ENCODE results near the gene USP34.
"Not testable (repeated sequence)": the region's sequence is repeated elsewhere in the genome, so short reads cannot be mapped to it uniquely, and the experiment has no call there.

The USP34 gene

DNA sequence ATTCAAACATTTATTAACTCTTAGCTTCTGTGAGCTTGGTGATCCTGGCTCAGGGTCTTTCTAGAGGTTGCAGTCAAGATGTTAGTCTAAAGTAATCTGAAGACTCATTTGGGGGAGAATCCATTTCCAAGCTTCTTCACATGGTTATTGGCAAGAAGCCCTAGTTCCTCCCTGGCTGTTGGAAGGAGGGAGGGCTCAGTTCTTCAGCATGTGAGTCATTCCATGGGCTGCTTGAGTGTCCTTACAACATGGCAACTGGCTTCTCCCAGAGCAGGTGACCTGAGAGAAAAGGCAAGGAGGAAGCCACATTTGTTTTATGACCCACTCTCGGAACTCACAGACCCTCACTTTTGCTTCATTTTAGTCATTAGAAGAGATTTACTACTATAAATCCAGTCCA is 319.5 kb downstream of the USP34 start:
- no peak for DNase-seq (ENCODE audit: low read depth, low spot score)

DNA sequence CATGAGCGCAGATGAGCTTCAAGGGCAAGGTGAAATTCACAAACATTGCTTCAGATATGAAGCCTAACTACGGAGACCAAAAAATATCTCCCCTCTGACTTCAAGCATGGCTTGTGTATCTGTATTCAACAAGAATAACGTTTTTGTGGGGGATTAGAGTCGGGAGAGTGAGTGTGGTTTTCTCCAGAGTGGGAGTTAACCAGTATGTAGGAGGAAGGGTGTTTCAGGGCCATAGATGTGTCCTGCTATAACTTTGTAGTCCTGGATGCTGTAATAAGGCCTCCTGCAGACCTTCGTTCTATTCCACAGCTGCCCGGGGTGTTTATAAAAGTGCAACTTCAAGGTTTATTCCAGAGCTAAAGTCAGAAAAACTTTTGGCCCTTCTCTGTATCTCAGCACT is 321.8 kb downstream of the USP34 start:
- DNase-seq (ENCODE audit: low read depth, low spot score), result no peak

DNA sequence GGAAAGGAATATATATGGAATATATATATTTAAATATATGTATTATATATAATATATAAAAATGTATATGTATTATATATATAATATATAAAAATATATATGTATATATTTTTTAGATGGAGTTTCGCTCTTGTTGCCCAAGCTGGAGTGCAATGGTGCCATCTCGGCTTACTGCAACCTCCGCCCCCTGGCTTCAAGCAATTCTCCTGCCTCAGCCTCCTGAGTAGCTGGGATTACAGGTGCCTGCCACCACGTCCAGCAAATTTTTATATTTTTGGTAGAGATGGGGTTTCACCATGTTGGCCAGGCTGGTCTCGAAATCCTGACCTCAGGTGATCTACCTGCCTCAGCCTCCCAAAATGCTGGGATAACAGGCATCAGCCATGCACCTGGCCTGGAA is 322.8 kb downstream of the USP34 start:
- not testable (repeated sequence) for DNase-seq (ENCODE audit: low read depth, low spot score)

DNA sequence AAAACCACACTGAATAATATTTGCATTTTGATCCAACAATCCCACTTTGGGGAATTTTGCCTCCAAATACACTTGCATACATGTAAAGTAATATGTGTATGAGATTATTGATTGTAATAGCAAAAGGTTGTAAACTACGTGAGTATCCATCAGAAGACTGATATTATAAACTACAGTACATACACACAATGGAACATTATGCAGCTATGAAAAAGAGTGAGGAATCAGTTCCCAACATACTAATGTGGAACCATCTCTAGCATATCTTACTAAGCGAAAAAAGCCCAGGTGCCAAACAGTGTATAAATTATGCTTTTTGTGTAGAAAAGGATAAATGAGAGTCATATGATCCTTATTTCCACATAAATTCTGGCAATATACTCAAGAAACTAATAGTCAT is 324.9 kb downstream of the USP34 start:
- DNase-seq (ENCODE audit: low read depth, low spot score), result no peak

DNA sequence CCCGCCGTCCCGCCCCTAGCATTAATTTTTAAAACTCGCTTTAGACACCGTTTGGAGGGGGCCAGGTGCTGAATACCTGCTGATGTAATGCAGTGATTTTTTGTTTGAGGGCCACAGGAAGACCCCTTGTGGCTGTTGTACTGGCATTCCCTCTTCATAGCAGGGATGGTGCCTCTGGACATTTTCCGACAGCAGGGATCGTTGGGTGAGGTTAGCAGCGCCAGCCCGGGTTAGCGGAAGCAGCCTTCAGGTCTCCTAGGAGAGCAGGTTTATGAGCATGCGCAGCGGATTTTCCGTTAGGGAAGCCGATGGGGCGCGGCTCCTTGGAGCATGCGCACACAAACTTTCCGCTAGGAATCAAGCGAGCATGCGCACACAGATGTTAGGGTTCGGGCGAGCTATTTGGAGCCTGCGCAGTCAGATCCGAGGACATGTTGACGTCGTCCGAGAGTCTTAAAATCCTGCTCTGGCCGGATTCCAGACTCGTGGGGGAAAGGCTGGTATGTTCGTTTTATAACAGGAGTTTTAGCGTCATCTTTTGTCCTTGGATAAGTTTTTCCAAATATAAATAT is 326.1 kb downstream of the USP34 start:
- peak; percentile 87 for DNase-seq (ENCODE audit: low read depth, low spot score)

DNA sequence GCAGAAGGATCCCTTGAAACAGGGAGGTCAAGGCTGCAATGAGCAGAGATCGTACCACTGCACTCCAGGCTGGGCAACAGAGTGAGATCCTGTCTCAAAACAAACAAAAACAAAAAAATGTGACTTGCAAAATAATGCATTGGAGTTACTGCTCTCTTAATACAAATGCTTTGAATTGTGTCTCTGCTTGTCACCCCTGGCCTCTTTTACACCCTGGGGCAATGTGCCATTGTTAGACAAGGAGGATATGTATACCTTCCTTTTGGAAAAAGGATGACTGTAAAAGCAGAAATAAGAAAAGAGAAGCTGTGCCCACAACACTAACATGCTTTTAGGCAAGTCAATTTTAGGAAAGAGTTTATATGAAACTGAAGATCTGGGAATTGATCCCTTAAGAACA is 329.7 kb downstream of the USP34 start:
- DNase-seq (ENCODE audit: low read depth, low spot score), result no peak

DNA sequence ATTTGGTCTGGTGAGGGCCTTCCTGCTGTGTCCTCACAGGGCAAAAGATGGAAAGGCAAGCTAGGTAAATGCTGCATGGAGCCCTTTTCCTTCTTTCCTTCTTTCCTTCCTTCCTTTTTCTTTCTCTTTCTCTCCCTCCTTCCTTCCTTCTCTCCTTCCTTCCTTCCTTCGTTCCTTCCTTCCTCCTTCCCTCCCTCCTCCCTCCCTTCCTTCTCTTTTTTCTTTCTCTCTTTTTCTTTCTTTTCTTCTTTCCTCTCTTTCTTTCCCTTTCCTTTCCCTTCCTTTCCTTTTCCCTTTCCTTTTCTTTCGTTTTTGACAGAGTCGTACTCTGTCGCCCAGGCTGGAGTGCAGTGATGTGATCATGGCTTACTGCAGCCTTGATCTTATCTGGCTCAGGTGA is 332.0 kb downstream of the USP34 start:
- DNase-seq (ENCODE audit: low read depth, low spot score), result no peak
